SK-N-MC (cell line): ENCODE data around the gene RASGRP1.

Experiments
- EZH2 ChIP-seq: fragments of 200-600 bp; sonication (generic); IDR thresholded peaks from one replicate; pipeline ENCODE4 v1.6.1; 2017; ENCODE audit warnings: antibody characterized with exemption
- FOXP2 ChIP-seq: optimal IDR thresholded peaks from 2 replicates; pipeline ENCODE3; 2011; ENCODE audit warnings: mild to moderate bottlenecking, moderate library complexity; ENCODE audit not compliant: insufficient read depth; ENCODE audit errors: extremely low read length, control extremely low read depth
- POLR2AphosphoS5 ChIP-seq: IDR thresholded peaks from 2 replicates; pipeline ENCODE4 v1.6.1; 2012; ENCODE audit warnings: mild to moderate bottlenecking, low read depth, low read length, borderline replicate concordance

GRCh38 chr15:38479756-38480155, 84.9 kb downstream of the RASGRP1 start:
- TF ChIP-seq EZH2, result no peak
- TF ChIP-seq POLR2AphosphoS5, result no peak
- TF ChIP-seq FOXP2, result no peak
